Testis (tissue), 5 donors: ENCODE data around the gene C1orf52. TPM values are rescaled to one million over a fixed set of nuclear protein-coding genes. Genes with fewer than 3 reads are reported as not detected.

Experiments used
- DNase-seq: peaks from one replicate; pipeline ENCODE4 v3.0.0-alpha.2; 2019
- H3K27ac ChIP-seq, 2 donors: fragments of 200-600 bp; sonication (generic); one replicate each; pipeline ENCODE4 v1.5.1; 2019
- H3K27me3 ChIP-seq: fragments of 200-600 bp; sonication (generic); one replicate; pipeline ENCODE4 v1.5.1; 2019
- H3K36me3 ChIP-seq: fragments of 200-600 bp; sonication (generic); one replicate; pipeline ENCODE4 v1.5.1; 2017; ENCODE audit warnings: low read depth; ENCODE audit errors: missing control alignments
- H3K4me1 ChIP-seq: fragments of 200-600 bp; sonication (generic); one replicate; pipeline ENCODE4 v1.5.1; 2019
- H3K4me3 ChIP-seq, 2 donors: fragments of 200-600 bp; sonication (generic); one replicate each; pipeline ENCODE4 v1.5.1; 2017 to 2019
- H3K9me3 ChIP-seq: fragments of 200-600 bp; sonication (generic); one replicate; pipeline ENCODE4 v1.5.1; 2017
- CTCF ChIP-seq, 3 experiments: fragments of 450-650 bp in 2 of 3; fragments of 200-600 bp in 1 of 3; sonication (generic) in 1 of 3; IDR thresholded peaks; one replicate each; pipeline ENCODE4 v1.5.1; 2016 to 2019; ENCODE audit warnings: antibody characterized with exemption in 3 of 3, mild to moderate bottlenecking in 2 of 3, moderate library complexity in 1 of 3
- POLR2A ChIP-seq: fragments of 450-650 bp; IDR thresholded peaks from one replicate; pipeline ENCODE4 v1.6.1; 2017; ENCODE audit warnings: antibody characterized with exemption, mild to moderate bottlenecking, moderate library complexity
- WGBS, 2 donors: methylation state at CpG; one replicate each; pipeline ENCODE4 v1.1.5; 2018; 5-methylcytosine and 5-hydroxymethylcytosine counted together
- intact Hi-C: fragments of 100-400 bp; cut with DNase I; formaldehyde crosslinking; loops from one replicate; pipeline ENCODE4 v1.15.1; 2023; ENCODE audit warnings: low total_unique reads
- long read RNA-seq, 2 donors: transcript quantifications; one replicate each; lab custom pipeline, GENCODE V29; 2026
- polyA plus RNA-seq: library from polyadenylated mRNA; stranded (reverse); fragments of 350-450 nt; fragmentation: Illumina TruSeq; extraction: RNeasy Lipid Tissue Mini Kit (QIAGEN cat#74804); gene quantifications from one replicate; pipeline ENCODE4 v1.2.3, GENCODE V29; 2014; ENCODE audit warnings: low read depth, low replicate concordance; ENCODE audit not compliant: insufficient read depth
- total RNA-seq, 2 donors: library from RNA; depleted of rRNA; stranded (reverse); fragments of >200 nt; gene quantifications; one replicate each; pipeline ENCODE4 v1.2.3, GENCODE V29; 2016

The C1orf52 gene
- 10 to 100 TPM; 34.0 to 40.3 TPM for total RNA-seq
- polyA plus RNA-seq, result 37.9 TPM
- long read RNA-seq, donor 1, transcript C1orf52-201 (4 exons, 3,391 nt), result minor isoform, 16 of 41 reads
- long read RNA-seq, donor 1, transcript C1orf52-203 (3 exons, 1,219 nt), result major isoform, 25 of 41 reads
- long read RNA-seq, donor 1, partial matches to known transcripts, result 0 of 41 reads
- long read RNA-seq, donor 1, other reads (novel, unspliced or antisense), result 0 of 41 reads
- long read RNA-seq, donor 2, transcript C1orf52-203 (3 exons, 1,219 nt), result minor isoform, 12 of 25 reads
- long read RNA-seq, donor 2, transcript C1orf52-201 (4 exons, 3,391 nt), result major isoform, 13 of 25 reads
- long read RNA-seq, donor 2, partial matches to known transcripts, result 0 of 25 reads
- long read RNA-seq, donor 2, other reads (novel, unspliced or antisense), result 0 of 25 reads

GRCh38 chr1:85259118-85259911 is at the start of gene C1orf52:
C1orf52 (minus strand) TSS chr1:85259662; CDS start chr1:85259633, 29 bp downstream.
- H3K4me3 ChIP-seq, result peak within 1 kb of the TSS; percentile 87 to 98
- H3K27ac ChIP-seq, result peak within 1 kb of the TSS; percentile 71 to 76
- TF ChIP-seq CTCF (IDR thresholded peaks at IDR 0.05), result peak; percentile 96 to 98 (median 97)
- TF ChIP-seq POLR2A, result no peak
- WGBS, 2 donors, result 0% methylated on average over 5 to 64 of the region's 65 CpGs
- intact Hi-C loops, result no loop called here
- H3K27me3 ChIP-seq, result no peaks in the 10 kb centered on the region
- DNase-seq, result peak; percentile 98
- H3K4me1 ChIP-seq, result peaks cover 4% of the 10 kb centered on the region
- no peaks in the 10 kb centered on the region for H3K9me3 ChIP-seq
- no peaks in the 10 kb centered on the region for H3K36me3 ChIP-seq

GRCh38 chr1:85308833-85309350 is 49.4 kb upstream of the C1orf52 start:
- Histone ChIP-seq H3K27me3 (no peaks in the 10 kb centered on the region), H3K9me3 (no peaks in the 10 kb centered on the region), H3K4me3 (no peak overlapping the region), H3K4me1 (no peaks in the 10 kb centered on the region), H3K36me3 (no peaks in the 10 kb centered on the region), H3K27ac (no peak overlapping the region)
- intact Hi-C loops, result no loop called here
- no peak for DNase-seq
- TF ChIP-seq CTCF (IDR thresholded peaks at IDR 0.05) (no peak), POLR2A (no peak)
- WGBS, 2 donors, result 63 to 70% methylated on average over 4 of the region's 4 CpGs

- Histone ChIP-seq H3K27me3 (no peaks in the 10 kb centered on the region), H3K27ac (no peak overlapping the region), H3K4me3 (no peak overlapping the region), H3K4me1 (no peaks in the 10 kb centered on the region), H3K9me3 (no peaks in the 10 kb centered on the region), H3K36me3 (no peaks in the 10 kb centered on the region)
- intact Hi-C loops, result no loop called here
- peak; percentile 93 for DNase-seq
- TF ChIP-seq CTCF (IDR thresholded peaks at IDR 0.05) (peak; percentile 92 to 96 (median 92)), POLR2A (no peak)
- WGBS, 2 donors, result 23 to 26% methylated on average over 23 to 27 of the region's 27 CpGs
Measured at GRCh38 chr1:85307987-85308832, 48.7 kb upstream of the C1orf52 start.

GRCh38 chr1:85306236-85306635 is 46.8 kb upstream of the C1orf52 start:
- no peaks in the 10 kb centered on the region for H3K36me3 ChIP-seq
- H3K27me3 ChIP-seq, result no peaks in the 10 kb centered on the region
- intact Hi-C loops, result no loop called here
- H3K4me3 ChIP-seq, result no peak overlapping the region
- H3K9me3 ChIP-seq, result no peaks in the 10 kb centered on the region
- no peaks in the 10 kb centered on the region for H3K4me1 ChIP-seq
- DNase-seq, result no peak
- 88 to 96% methylated on average over 4 of the region's 4 CpGs for WGBS, 2 donors
- H3K27ac ChIP-seq, result no peak overlapping the region
- TF ChIP-seq POLR2A (no peak), CTCF (IDR thresholded peaks at IDR 0.05) (no peak)
